HepG2 (cell line): Measurements from ENCODE around the gene CEP131. TPM values are rescaled to one million over a fixed set of nuclear protein-coding genes. Genes with fewer than 3 reads are reported as not detected.

Source experiments
- BCL6 ChIP-seq: IDR thresholded peaks from 2 replicates; pipeline ENCODE4 v1.6.1; 2016; ENCODE audit warnings: missing genetic modification reagents, missing compliant biosample characterization
- DPF2 ChIP-seq: sonication (generic); formaldehyde crosslinking; IDR thresholded peaks from 2 replicates; pipeline ENCODE4 v1.4.0; 2020; ENCODE audit warnings: mild to moderate bottlenecking, low read depth, missing genetic modification reagents, borderline replicate concordance
- ELF1 ChIP-seq: sonication (generic); formaldehyde crosslinking; IDR thresholded peaks from 2 replicates; pipeline ENCODE4 v1.4.0; 2020; ENCODE audit warnings: missing genetic modification reagents
- GATAD2A ChIP-seq: IDR thresholded peaks from 2 replicates; pipeline ENCODE4 v1.6.1; 2016
- KDM3A ChIP-seq: IDR thresholded peaks from 2 replicates; pipeline ENCODE4 v1.6.1; 2018; ENCODE audit warnings: low read depth, missing compliant biosample characterization
- NFE2L1 ChIP-seq: sonication (generic); formaldehyde crosslinking; IDR thresholded peaks from 2 replicates; pipeline ENCODE4 v1.4.0; 2020; ENCODE audit warnings: missing genetic modification reagents, mild to moderate bottlenecking, borderline replicate concordance
- RARA ChIP-seq: IDR thresholded peaks from 2 replicates; pipeline ENCODE4 v1.6.1; 2016; ENCODE audit warnings: missing genetic modification reagents, missing compliant biosample characterization
- SETDB1 ChIP-seq: sonication (generic); formaldehyde crosslinking; IDR thresholded peaks from 2 replicates; pipeline ENCODE4 v1.5.1; 2020; ENCODE audit warnings: missing genetic modification reagents, mild to moderate bottlenecking, borderline replicate concordance
- TCF7L2 ChIP-seq: IDR thresholded peaks from 2 replicates; pipeline ENCODE4 v1.6.1; 2011; ENCODE audit warnings: mild to moderate bottlenecking, low read depth, low read length, moderate library complexity
- XRCC5 ChIP-seq: fragments of 200-400 bp; formaldehyde crosslinking; optimal IDR thresholded peaks from 2 replicates; pipeline ENCODE3; 2017; ENCODE audit warnings: mild to moderate bottlenecking, low read length
- ZNF468 ChIP-seq: sonication (generic); formaldehyde crosslinking; IDR thresholded peaks from 2 replicates; pipeline ENCODE4 v1.8.0; 2022; ENCODE audit warnings: mild to moderate bottlenecking, moderate library complexity, missing genetic modification reagents
- ZNF724P ChIP-seq: sonication (generic); formaldehyde crosslinking; IDR thresholded peaks from 2 replicates; pipeline ENCODE4 v1.8.0; 2022; ENCODE audit warnings: missing genetic modification reagents, borderline replicate concordance
- ZNF75D ChIP-seq: sonication (generic); formaldehyde crosslinking; IDR thresholded peaks from 2 replicates; pipeline ENCODE4 v1.8.1; 2023; ENCODE audit warnings: missing genetic modification reagents, mild to moderate bottlenecking, borderline replicate concordance
- ZNF841 ChIP-seq: sonication (generic); formaldehyde crosslinking; IDR thresholded peaks from 2 replicates; pipeline ENCODE4 v1.8.1; 2023; ENCODE audit warnings: missing genetic modification reagents, borderline replicate concordance
- ZSCAN31 ChIP-seq: sonication (generic); formaldehyde crosslinking; IDR thresholded peaks from 2 replicates; pipeline ENCODE4 v1.5.0; 2020; ENCODE audit warnings: low read depth, mild to moderate bottlenecking, missing genetic modification reagents
- polyA plus RNA-seq, 8 experiments: library from polyadenylated mRNA; depleted of rRNA in 3 of 8; stranded (reverse) in 7 of 8; unstranded in 1 of 8; fragments of >200 nt; fragmentation: Illumina TruSeq in 4 of 8; extraction: Trizol in 4 of 8; gene quantifications; 2 replicates each; pipeline versions ENCODE4 v1.2.1 to v1.2.3, GENCODE V29; 2011 to 2016; ENCODE audit warnings: low read depth in 4 of 8, missing spikeins in 1 of 8, mixed read lengths in 1 of 8; ENCODE audit not compliant: insufficient read depth in 1 of 8
- total RNA-seq, 5 experiments: library from RNA; depleted of rRNA; stranded (reverse); fragments of >200 nt; fragmentation: Illumina TruSeq; extraction: Trizol; gene quantifications; 2 replicates each; pipeline ENCODE4 v1.2.3, GENCODE V29; 2016; ENCODE audit warnings: low read depth in 1 of 5
- TF ChIP-seq, protein P1 (sequence below): sonication (generic); formaldehyde crosslinking; IDR thresholded peaks from 2 replicates; pipeline ENCODE4 v1.8.0; 2022; ENCODE audit warnings: mild to moderate bottlenecking, missing genetic modification reagents, moderate library complexity
- TF ChIP-seq, protein P2 (sequence below): sonication (generic); formaldehyde crosslinking; conservative IDR thresholded peaks from 2 replicates; pipeline ENCODE4 v1.8.0; 2022; ENCODE audit warnings: low read depth, missing genetic modification reagents
- TF ChIP-seq, protein P3 (sequence below): IDR thresholded peaks from 2 replicates; pipeline ENCODE4 v1.6.1; 2016; ENCODE audit warnings: missing compliant biosample characterization, missing genetic modification reagents, borderline replicate concordance
- TF ChIP-seq, protein P4 (sequence below): sonication (generic); formaldehyde crosslinking; IDR thresholded peaks from 2 replicates; pipeline ENCODE4 v1.4.0; 2020; ENCODE audit warnings: missing genetic modification reagents, mild to moderate bottlenecking, borderline replicate concordance
- TF ChIP-seq, protein P5 (sequence below): sonication (generic); formaldehyde crosslinking; conservative IDR thresholded peaks from 2 replicates; pipeline ENCODE4 v1.4.0; 2020; ENCODE audit warnings: missing genetic modification reagents

Gene CEP131
- total and polyA plus RNA-seq, 2 of the 13 experiments (the other 11 are each of a cell fraction or from before 2014, with no cell fraction given) = 5.0 to 16.8 TPM

DNA sequence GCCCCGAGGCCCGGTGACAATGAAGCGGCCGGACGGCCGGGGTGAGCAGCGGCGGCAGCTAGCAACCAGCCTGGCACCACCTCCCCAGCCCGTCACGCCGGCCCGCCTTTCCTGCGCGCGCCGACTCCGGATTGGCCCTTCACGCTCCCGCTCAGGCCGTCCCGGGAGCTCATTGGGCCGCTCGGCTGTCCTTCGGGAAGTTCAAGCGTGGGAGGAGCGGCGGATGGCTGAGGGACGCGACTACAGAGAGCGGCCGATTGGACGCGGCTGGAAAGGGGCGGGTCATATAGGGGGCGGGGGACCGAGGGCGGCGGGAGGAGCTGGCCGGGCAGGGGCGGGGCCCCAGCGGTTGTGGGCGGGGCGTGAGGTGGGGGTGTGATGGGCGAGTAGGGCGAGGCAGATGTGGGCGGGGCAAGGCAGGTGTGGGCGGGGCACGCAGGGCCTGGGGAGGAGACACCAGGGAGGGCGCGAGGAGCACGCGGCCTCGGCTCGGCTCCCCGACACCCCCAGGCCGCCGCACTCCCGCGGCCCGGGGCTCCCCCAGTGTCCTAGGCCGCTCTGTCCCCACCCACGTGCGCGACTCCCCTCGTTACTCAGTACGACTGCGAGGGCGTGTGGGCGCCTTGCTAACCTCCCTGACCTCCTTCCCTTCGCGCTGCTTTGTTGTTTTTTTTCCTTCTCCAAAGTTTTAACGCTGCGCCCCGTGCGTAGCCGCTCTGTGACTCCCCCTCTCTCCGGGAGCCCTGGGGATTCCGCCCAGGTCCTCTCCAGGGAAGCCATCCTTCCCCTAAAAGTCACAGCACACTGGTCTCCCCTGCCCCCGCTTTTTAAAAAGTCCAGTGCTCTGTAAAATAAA lies at the start of gene CEP131 (continued):
- TF ChIP-seq, protein P1, sequence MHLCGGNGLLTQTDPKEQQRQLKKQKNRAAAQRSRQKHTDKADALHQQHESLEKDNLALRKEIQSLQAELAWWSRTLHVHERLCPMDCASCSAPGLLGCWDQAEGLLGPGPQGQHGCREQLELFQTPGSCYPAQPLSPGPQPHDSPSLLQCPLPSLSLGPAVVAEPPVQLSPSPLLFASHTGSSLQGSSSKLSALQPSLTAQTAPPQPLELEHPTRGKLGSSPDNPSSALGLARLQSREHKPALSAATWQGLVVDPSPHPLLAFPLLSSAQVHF (CRISPR knock-in tag) = no peak; the same call in none of the 2 replicates
- TF ChIP-seq NFE2L1 (CRISPR knock-in tag) (no peak), TCF7L2 (no peak), ELF1 (CRISPR knock-in tag) (peak; percentile 37; the same call in 1 of the 2 replicates), RARA (peak; percentile 26; the same call in 1 of the 2 replicates), ZNF75D (no peak), XRCC5 (no peak), ZNF724P (peak; percentile 81; the same call in 1 of the 2 replicates), KDM3A (CRISPR knock-in tag) (0 out of 2 replicates have a peak, but pooled peaks have one; percentile 13), ZNF468 (CRISPR knock-in tag) (peak; percentile 71; the same call in 1 of the 2 replicates), ZSCAN31 (peak; percentile 30; the same call in 1 of the 2 replicates), BCL6 (CRISPR knock-in tag) (0 out of 2 replicates have a peak, but pooled peaks have one; percentile 15), DPF2 (no peak), SETDB1 (CRISPR knock-in tag) (no peak), GATAD2A (CRISPR knock-in tag) (peak; percentile 62), ZNF841 (CRISPR knock-in tag) (no peak)
- TF ChIP-seq, protein P2, sequence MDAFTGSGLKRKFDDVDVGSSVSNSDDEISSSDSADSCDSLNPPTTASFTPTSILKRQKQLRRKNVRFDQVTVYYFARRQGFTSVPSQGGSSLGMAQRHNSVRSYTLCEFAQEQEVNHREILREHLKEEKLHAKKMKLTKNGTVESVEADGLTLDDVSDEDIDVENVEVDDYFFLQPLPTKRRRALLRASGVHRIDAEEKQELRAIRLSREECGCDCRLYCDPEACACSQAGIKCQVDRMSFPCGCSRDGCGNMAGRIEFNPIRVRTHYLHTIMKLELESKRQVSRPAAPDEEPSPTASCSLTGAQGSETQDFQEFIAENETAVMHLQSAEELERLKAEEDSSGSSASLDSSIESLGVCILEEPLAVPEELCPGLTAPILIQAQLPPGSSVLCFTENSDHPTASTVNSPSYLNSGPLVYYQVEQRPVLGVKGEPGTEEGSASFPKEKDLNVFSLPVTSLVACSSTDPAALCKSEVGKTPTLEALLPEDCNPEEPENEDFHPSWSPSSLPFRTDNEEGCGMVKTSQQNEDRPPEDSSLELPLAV (CRISPR knock-in tag) = no peak
- TF ChIP-seq, protein P3, sequence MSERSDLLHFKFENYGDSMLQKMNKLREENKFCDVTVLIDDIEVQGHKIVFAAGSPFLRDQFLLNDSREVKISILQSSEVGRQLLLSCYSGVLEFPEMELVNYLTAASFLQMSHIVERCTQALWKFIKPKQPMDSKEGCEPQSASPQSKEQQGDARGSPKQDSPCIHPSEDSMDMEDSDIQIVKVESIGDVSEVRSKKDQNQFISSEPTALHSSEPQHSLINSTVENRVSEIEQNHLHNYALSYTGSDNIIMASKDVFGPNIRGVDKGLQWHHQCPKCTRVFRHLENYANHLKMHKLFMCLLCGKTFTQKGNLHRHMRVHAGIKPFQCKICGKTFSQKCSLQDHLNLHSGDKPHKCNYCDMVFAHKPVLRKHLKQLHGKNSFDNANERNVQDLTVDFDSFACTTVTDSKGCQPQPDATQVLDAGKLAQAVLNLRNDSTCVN = peak; percentile 56; the same call in 1 of the 2 replicates
- TF ChIP-seq, protein P4, sequence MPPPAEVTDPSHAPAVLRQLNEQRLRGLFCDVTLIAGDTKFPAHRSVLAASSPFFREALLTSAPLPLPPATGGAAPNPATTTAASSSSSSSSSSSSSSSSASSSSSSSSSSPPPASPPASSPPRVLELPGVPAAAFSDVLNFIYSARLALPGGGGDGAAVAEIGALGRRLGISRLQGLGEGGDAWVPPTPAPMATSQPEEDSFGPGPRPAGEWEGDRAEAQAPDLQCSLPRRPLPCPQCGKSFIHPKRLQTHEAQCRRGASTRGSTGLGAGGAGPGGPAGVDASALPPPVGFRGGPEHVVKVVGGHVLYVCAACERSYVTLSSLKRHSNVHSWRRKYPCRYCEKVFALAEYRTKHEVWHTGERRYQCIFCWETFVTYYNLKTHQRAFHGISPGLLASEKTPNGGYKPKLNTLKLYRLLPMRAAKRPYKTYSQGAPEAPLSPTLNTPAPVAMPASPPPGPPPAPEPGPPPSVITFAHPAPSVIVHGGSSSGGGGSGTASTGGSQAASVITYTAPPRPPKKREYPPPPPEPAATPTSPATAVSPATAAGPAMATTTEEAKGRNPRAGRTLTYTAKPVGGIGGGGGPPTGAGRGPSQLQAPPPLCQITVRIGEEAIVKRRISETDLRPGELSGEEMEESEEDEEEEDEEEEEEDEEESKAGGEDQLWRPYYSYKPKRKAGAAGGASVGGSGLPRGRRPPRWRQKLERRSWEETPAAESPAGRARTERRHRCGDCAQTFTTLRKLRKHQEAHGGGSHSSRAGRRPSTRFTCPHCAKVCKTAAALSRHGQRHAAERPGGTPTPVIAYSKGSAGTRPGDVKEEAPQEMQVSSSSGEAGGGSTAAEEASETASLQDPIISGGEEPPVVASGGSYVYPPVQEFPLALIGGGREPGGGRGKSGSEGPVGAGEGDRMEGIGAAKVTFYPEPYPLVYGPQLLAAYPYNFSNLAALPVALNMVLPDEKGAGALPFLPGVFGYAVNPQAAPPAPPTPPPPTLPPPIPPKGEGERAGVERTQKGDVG (CRISPR knock-in tag) = no peak
- TF ChIP-seq, protein P5, sequence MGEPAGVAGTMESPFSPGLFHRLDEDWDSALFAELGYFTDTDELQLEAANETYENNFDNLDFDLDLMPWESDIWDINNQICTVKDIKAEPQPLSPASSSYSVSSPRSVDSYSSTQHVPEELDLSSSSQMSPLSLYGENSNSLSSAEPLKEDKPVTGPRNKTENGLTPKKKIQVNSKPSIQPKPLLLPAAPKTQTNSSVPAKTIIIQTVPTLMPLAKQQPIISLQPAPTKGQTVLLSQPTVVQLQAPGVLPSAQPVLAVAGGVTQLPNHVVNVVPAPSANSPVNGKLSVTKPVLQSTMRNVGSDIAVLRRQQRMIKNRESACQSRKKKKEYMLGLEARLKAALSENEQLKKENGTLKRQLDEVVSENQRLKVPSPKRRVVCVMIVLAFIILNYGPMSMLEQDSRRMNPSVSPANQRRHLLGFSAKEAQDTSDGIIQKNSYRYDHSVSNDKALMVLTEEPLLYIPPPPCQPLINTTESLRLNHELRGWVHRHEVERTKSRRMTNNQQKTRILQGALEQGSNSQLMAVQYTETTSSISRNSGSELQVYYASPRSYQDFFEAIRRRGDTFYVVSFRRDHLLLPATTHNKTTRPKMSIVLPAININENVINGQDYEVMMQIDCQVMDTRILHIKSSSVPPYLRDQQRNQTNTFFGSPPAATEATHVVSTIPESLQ (CRISPR knock-in tag) = no peak
